Fibroblast of lung (primary cell): Measurements from ENCODE around the gene REPIN1.

Experiments used
- EZH2 ChIP-seq: IDR thresholded peaks from 2 replicates; pipeline ENCODE4 v1.5.1; 2012; ENCODE audit warnings: low read length, control low read depth, mild to moderate bottlenecking; ENCODE audit errors: missing control alignments
- TF ChIP-seq, protein P1 (sequence below), 2 donors: IDR thresholded peaks in 1 of 2; conservative IDR thresholded peaks in 1 of 2; 1 replicate in 1 of 2; 2 replicates in 1 of 2; pipeline ENCODE4 v1.5.1; 2011 to 2012; ENCODE audit warnings: low read length in 2 of 2, control low read depth in 1 of 2, inconsistent platforms in 1 of 2, low read depth in 1 of 2, mild to moderate bottlenecking in 1 of 2

DNA sequence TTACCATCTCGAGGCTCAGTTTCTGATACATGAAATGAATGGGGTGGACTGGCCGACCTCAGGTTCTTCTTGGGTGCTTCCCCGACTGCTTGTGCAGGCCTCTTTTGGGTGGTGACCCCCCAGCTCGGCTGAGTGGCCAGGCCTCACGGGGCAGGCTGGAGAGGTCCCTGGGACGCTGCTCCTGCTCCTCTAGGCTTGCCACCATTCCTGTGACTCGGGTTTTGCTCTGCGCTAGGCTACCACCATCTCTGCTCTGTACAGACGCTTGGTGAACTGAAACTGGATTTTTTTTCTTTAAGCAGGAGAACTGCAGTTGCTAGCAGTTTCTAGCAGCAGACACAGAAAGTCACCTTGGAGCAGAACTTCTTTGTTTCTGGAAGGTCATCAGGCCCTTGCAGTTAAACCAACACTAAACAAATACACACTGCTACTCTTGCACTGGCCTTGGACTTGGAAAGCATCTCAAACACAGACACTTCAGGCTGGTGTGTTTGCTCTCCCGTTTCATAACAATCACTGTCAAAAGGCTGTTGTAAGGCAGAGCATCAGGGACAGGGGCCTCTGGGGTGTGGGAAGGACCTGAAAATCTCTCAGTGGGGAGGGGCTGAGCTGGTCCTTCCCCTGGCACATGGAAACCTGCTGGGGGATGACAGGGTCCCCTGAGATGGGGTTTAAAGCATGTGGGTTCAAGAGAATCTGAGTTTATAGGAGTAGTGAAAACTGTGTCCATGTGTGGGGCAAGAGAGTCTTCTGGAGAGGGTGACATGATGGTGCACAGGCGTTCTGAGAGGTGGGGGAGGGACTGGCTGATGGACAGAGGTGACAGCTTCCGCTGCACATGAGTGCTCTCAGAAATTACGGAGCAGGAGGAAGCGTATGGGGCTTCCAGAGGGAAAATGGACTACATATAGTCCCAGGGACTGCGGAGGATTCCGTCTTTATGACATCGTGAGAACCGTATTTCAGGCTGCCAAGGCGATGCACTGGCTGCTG lies 46.8 kb downstream of the REPIN1 start:
- TF ChIP-seq, protein P1, sequence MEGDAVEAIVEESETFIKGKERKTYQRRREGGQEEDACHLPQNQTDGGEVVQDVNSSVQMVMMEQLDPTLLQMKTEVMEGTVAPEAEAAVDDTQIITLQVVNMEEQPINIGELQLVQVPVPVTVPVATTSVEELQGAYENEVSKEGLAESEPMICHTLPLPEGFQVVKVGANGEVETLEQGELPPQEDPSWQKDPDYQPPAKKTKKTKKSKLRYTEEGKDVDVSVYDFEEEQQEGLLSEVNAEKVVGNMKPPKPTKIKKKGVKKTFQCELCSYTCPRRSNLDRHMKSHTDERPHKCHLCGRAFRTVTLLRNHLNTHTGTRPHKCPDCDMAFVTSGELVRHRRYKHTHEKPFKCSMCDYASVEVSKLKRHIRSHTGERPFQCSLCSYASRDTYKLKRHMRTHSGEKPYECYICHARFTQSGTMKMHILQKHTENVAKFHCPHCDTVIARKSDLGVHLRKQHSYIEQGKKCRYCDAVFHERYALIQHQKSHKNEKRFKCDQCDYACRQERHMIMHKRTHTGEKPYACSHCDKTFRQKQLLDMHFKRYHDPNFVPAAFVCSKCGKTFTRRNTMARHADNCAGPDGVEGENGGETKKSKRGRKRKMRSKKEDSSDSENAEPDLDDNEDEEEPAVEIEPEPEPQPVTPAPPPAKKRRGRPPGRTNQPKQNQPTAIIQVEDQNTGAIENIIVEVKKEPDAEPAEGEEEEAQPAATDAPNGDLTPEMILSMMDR (conservative IDR thresholded peaks at IDR 0.05 in 1 of 2, IDR thresholded peaks at IDR 0.05 in 1 of 2; ENCODE audit: low read depth in 1 of 2, low read length in 2 of 2): no peak
- no peak for TF ChIP-seq EZH2
